ENCODE measurements around the gene CLCN3. TPM values are rescaled to one million over a fixed set of nuclear protein-coding genes. Genes with fewer than 3 reads are reported as not detected.

CLCN3 gene
- total RNA-seq, 2 experiments from 2014 or later = 17.8 to 42.0 TPM

DNA sequence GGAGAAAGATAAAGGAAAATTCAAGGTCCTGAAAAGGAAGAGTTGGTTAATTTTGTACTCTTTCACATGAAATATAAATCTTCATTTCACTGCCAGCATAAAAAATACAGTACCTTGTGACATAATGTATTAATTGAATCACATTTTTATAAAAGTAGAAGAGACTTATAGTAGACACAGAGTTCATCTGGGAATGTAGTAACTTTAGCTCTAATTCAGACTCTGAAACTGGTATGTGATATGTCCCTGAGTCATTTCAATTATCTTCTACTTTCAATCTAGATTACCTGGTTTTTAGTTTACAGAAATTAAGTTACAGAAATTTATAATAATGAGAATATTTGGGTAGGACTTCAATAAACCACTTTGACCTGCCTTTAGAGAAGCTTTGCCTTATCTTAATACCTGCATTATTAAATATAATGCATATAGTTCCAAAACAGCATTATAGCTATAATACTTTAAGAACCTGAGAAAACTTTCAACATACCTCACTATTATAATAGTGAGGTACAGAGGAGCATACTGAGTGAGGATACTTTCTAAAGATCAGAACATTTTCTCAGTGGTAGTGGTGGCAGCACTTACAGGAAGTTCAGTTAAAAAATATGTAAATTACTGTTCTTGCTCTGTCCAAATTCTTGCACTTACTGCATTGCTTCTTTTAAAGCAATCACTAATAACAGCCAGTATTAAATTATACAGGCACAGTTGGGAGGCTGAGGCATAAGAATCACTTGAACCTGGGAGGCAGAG, 19.2 kb upstream of the CLCN3 start:
- Histone ChIP-seq H3K9me2 (ENCODE audit: insufficient read depth, low read length) (no peaks in the 10 kb centered on the region), H3K27ac (ENCODE audit: low read depth, low read length, poor library complexity, severe bottlenecking) (no peak overlapping the region), H3K4me2 (ENCODE audit: low read length) (0 out of 2 replicates have a peak overlapping the region, but pooled peaks have one; percentile 2), H3K9me3 (ENCODE audit: low read length) (no peaks in the 10 kb centered on the region), H3K4me3 (ENCODE audit: low read depth, low read length, poor library complexity, severe bottlenecking) (no peak overlapping the region), H3K4me1 (ENCODE audit: insufficient read depth, low read length, poor library complexity, severe bottlenecking) (peaks cover 7% of the 10 kb centered on the region), H3K36me3 (ENCODE audit: insufficient read depth, low read length) (peaks cover 49% of the 10 kb centered on the region), H4K20me1 (ENCODE audit: insufficient read depth, low read length) (no peaks in the 10 kb centered on the region), H3K79me2 (ENCODE audit: insufficient read depth, low read depth, low read length) (peaks cover 23% of the 10 kb centered on the region; the same call in 1 of the 2 replicates), H2AFZ (ENCODE audit: low read length) (no peak overlapping the region)
- intact Hi-C loops (cut with micrococcal nuclease; ENCODE audit: unreplicated experiment) = no loop called here
- TF ChIP-seq EZH2phosphoT487 (IDR thresholded peaks at IDR 0.05; ENCODE audit: borderline replicate concordance, low read depth, low read length) = no peak
- TF ChIP-seq, protein P1, sequence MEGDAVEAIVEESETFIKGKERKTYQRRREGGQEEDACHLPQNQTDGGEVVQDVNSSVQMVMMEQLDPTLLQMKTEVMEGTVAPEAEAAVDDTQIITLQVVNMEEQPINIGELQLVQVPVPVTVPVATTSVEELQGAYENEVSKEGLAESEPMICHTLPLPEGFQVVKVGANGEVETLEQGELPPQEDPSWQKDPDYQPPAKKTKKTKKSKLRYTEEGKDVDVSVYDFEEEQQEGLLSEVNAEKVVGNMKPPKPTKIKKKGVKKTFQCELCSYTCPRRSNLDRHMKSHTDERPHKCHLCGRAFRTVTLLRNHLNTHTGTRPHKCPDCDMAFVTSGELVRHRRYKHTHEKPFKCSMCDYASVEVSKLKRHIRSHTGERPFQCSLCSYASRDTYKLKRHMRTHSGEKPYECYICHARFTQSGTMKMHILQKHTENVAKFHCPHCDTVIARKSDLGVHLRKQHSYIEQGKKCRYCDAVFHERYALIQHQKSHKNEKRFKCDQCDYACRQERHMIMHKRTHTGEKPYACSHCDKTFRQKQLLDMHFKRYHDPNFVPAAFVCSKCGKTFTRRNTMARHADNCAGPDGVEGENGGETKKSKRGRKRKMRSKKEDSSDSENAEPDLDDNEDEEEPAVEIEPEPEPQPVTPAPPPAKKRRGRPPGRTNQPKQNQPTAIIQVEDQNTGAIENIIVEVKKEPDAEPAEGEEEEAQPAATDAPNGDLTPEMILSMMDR (conservative IDR thresholded peaks at IDR 0.05; ENCODE audit: low read length) = no peak
- BruUV-seq (replicated peaks) = no TSS peak
- CTCF ChIA-PET (ENCODE audit: unreplicated experiment) = no interaction called here
- no peak for DNase-seq (ENCODE audit: low spot score)
- POLR2A ChIA-PET = no interaction called here

DNA sequence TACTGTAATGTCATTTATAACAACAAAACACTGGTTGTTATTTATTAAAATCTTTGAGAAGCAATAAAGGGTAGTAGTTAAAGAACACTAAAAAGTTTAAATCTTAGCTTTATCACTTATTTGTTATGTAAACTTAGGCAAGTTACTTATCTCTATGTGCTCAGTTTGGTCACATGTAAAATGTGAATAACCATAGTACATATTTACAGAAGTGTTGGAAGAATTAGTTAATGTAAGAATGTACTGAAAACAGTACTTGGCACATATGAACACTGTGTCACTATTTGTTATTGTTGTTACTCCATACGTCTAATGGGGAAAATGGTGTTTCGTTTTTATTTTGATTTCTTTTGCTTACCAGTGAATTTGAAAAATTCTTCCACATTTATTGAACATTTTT, 17.1 kb upstream of the CLCN3 start:
- Histone ChIP-seq H3K4me3 (ENCODE audit: low read depth, low read length, poor library complexity, severe bottlenecking) (no peak overlapping the region), H4K20me1 (ENCODE audit: insufficient read depth, low read length) (no peaks in the 10 kb centered on the region), H3K27ac (ENCODE audit: low read depth, low read length, poor library complexity, severe bottlenecking) (no peak overlapping the region), H3K4me1 (ENCODE audit: insufficient read depth, low read length, poor library complexity, severe bottlenecking) (peaks cover 7% of the 10 kb centered on the region), H2AFZ (ENCODE audit: low read length) (no peak overlapping the region), H3K9me2 (ENCODE audit: insufficient read depth, low read length) (no peaks in the 10 kb centered on the region), H3K79me2 (ENCODE audit: insufficient read depth, low read depth, low read length) (peaks cover 39% of the 10 kb centered on the region; the same call in 1 of the 2 replicates), H3K36me3 (ENCODE audit: insufficient read depth, low read length) (peaks cover 60% of the 10 kb centered on the region), H3K4me2 (ENCODE audit: low read length) (no peak overlapping the region), H3K9me3 (ENCODE audit: low read length) (no peaks in the 10 kb centered on the region)
- intact Hi-C loops (cut with micrococcal nuclease; ENCODE audit: unreplicated experiment) = no loop called here
- BruUV-seq (replicated peaks) = no TSS peak
- ChIA-PET CTCF (ENCODE audit: unreplicated experiment) (no interaction called here), POLR2A (interaction anchor here (0.7 to 1.3 kb wide), 2 partner anchors 85 to 502 kb away, joined by 4 to 8 read pairs; no protein-coding TSS in a partner anchor)
- no peak for TF ChIP-seq EZH2phosphoT487 (IDR thresholded peaks at IDR 0.05; ENCODE audit: borderline replicate concordance, low read depth, low read length)
- TF ChIP-seq, protein P1 (conservative IDR thresholded peaks at IDR 0.05; ENCODE audit: low read length) = no peak
- DNase-seq (ENCODE audit: low spot score) = no peak

Measured in OCI-LY7 (cell line).